Tibial artery (tissue), 4 donors: ENCODE results near the gene RAD54L.
"Not testable (repeated sequence)": the region's sequence is repeated elsewhere in the genome, so short reads cannot be mapped to it uniquely, and the experiment has no call there.

ENCODE experiments used
- DNase-seq, 2 donors: peaks; one replicate each; pipeline ENCODE4 v3.0.0-alpha.2; 2019
- H3K27ac ChIP-seq, 2 donors: fragments of 200-600 bp; sonication (generic) in 1 of 2; 1 replicate in 1 of 2; 2 replicates in 1 of 2; pipeline ENCODE4 v1.5.1; 2018 to 2019; ENCODE audit warnings: mild to moderate bottlenecking in 1 of 2
- H3K27me3 ChIP-seq, 2 donors: fragments of 200-600 bp; sonication (generic) in 1 of 2; one replicate each; pipeline versions ENCODE4 v1.5.1 to v1.6.0; 2016 to 2019
- H3K36me3 ChIP-seq, 3 donors: fragments of 200-600 bp; sonication (generic) in 2 of 3; one replicate each; pipeline ENCODE4 v1.5.1; 2016 to 2019; ENCODE audit warnings: mild to moderate bottlenecking in 2 of 3
- H3K4me1 ChIP-seq, 4 donors: fragments of 200-600 bp; sonication (generic) in 2 of 4; 1 replicate in 3 of 4; 2 replicates in 1 of 4; pipeline ENCODE4 v1.5.1; 2016 to 2019
- H3K4me3 ChIP-seq, 2 donors: fragments of 200-600 bp; sonication (generic) in 1 of 2; 1 replicate in 1 of 2; 2 replicates in 1 of 2; pipeline ENCODE4 v1.5.1; 2018 to 2019; ENCODE audit warnings: mild to moderate bottlenecking in 2 of 2
- H3K9me3 ChIP-seq, 3 donors: fragments of 200-600 bp; sonication (generic) in 1 of 3; one replicate each; pipeline ENCODE4 v1.5.1; 2016 to 2019
- intact Hi-C: fragments of 100-400 bp; cut with DNase I; formaldehyde crosslinking; loops from one replicate; pipeline ENCODE4 v1.15.0; 2023; ENCODE audit warnings: low total_unique reads
- TF ChIP-seq, protein P1 (sequence below), 2 experiments: fragments of 200-600 bp in 1 of 2; fragments of 450-650 bp in 1 of 2; IDR thresholded peaks; one replicate each; pipeline ENCODE4 v1.5.1; 2017 to 2019; ENCODE audit warnings: antibody characterized with exemption in 2 of 2, mild to moderate bottlenecking in 1 of 2, moderate library complexity in 1 of 2

The RAD54L gene

GRCh38 chr1:46218443-46218842 is 29.1 kb upstream of the RAD54L start:
- no peak overlapping the region for H3K27ac ChIP-seq
- no peaks in the 10 kb centered on the region for H3K27me3 ChIP-seq
- intact Hi-C loops = no loop called here
- TF ChIP-seq, protein P1, sequence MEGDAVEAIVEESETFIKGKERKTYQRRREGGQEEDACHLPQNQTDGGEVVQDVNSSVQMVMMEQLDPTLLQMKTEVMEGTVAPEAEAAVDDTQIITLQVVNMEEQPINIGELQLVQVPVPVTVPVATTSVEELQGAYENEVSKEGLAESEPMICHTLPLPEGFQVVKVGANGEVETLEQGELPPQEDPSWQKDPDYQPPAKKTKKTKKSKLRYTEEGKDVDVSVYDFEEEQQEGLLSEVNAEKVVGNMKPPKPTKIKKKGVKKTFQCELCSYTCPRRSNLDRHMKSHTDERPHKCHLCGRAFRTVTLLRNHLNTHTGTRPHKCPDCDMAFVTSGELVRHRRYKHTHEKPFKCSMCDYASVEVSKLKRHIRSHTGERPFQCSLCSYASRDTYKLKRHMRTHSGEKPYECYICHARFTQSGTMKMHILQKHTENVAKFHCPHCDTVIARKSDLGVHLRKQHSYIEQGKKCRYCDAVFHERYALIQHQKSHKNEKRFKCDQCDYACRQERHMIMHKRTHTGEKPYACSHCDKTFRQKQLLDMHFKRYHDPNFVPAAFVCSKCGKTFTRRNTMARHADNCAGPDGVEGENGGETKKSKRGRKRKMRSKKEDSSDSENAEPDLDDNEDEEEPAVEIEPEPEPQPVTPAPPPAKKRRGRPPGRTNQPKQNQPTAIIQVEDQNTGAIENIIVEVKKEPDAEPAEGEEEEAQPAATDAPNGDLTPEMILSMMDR (IDR thresholded peaks at IDR 0.05) = no peak
- H3K36me3 ChIP-seq = peaks cover 0 to 24% (median 19%) of the 10 kb centered on the region in 3 donors
- DNase-seq = no peak
- no peak overlapping the region for H3K4me3 ChIP-seq
- no peaks in the 10 kb centered on the region for H3K4me1 ChIP-seq
- H3K9me3 ChIP-seq = no peaks in the 10 kb centered on the region

DNA sequence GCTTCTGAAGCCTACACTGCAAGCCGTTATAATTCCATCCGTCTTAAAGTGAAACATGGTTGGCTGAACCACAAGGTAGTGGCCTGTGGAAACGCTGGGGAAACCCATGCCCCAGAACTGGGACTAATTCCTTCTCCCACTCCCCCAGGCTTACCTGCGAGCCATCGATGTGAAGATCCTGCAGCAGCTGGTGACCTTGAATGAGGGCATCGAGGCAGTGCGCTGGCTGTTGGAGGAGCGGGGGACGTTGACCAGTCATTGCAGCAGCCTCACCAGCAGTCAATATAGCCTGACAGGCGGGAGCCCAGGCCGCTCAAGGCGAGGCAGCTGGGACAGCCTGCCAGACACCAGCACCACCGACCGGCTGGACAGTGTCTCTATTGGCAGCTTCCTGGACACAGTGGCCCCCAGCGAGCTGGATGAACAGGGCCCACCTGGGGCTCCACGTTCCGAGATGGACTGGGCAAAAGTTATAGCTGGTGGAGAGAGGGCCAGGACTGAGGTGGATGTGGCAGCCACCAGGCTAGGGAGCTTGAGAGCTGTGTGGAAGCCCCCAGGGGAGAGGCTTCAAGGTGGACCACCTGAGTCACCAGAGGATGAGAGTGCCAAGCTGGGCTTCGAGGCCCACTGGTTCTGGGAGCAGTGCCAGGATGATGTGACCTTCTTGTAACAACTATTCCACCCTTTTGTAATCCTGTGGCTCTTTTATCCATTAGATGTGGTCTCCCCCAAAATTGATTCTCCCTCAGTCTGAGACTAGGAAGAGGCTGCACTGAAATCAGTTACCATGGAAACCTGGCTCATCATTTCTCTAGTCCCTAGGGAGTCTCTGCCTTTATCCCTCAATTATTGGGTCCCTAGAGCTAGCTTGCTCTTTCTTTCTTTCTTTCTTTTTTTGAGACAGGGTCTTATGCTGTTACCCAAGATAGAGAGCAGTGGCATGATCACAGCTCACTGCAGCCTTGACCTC is 27.7 kb upstream of the RAD54L start:
- Histone ChIP-seq H3K9me3 (no peaks in the 10 kb centered on the region), H3K27ac (no peak overlapping the region), H3K36me3 (peaks cover 0 to 24% (median 19%) of the 10 kb centered on the region in 3 donors), H3K4me3 (no peak overlapping the region), H3K4me1 (peaks cover 0 to 3% (median 0%) of the 10 kb centered on the region in 4 donors), H3K27me3 (no peaks in the 10 kb centered on the region)
- TF ChIP-seq, protein P1 (IDR thresholded peaks at IDR 0.05) = no peak
- intact Hi-C loops = no loop called here
- no peak for DNase-seq

- no peak for DNase-seq
- intact Hi-C loops = no loop called here
- H3K9me3 ChIP-seq = no peaks in the 10 kb centered on the region
- H3K36me3 ChIP-seq = peaks cover 0 to 24% (median 19%) of the 10 kb centered on the region in 3 donors
- H3K27me3 ChIP-seq = no peaks in the 10 kb centered on the region
- TF ChIP-seq, protein P1 (IDR thresholded peaks at IDR 0.05) = no peak
- peaks cover 0 to 3% (median 0%) of the 10 kb centered on the region in 4 donors for H3K4me1 ChIP-seq
- no peak overlapping the region for H3K4me3 ChIP-seq
- no peak overlapping the region for H3K27ac ChIP-seq
These were observed 26.8 kb upstream of the RAD54L start for GRCh38 chr1:46220808-46221207.

GRCh38 chr1:46221749-46222148 is 25.8 kb upstream of the RAD54L start:
- TF ChIP-seq, protein P1 (IDR thresholded peaks at IDR 0.05) = no peak
- Histone ChIP-seq H3K27ac (no peak overlapping the region), H3K27me3 (no peaks in the 10 kb centered on the region), H3K9me3 (no peaks in the 10 kb centered on the region), H3K4me3 (no peak overlapping the region), H3K36me3 (peaks cover 0 to 24% (median 19%) of the 10 kb centered on the region in 3 donors), H3K4me1 (peaks cover 0 to 3% (median 0%) of the 10 kb centered on the region in 4 donors)
- DNase-seq = no peak
- intact Hi-C loops = no loop called here

- H3K27ac ChIP-seq, intact Hi-C loops, H3K9me3 ChIP-seq: not testable (repeated sequence)
These were observed 24.5 kb upstream of the RAD54L start for GRCh38 chr1:46223055-46223454.

GRCh38 chr1:46223472-46223943 is 24.1 kb upstream of the RAD54L start:
- intact Hi-C loops = no loop called here
- Histone ChIP-seq H3K4me3 (no peak overlapping the region), H3K4me1 (peaks cover 0 to 3% (median 0%) of the 10 kb centered on the region in 4 donors), H3K9me3 (no peaks in the 10 kb centered on the region), H3K27ac (no peak overlapping the region), H3K36me3 (peaks cover 0 to 24% (median 19%) of the 10 kb centered on the region in 3 donors), H3K27me3 (no peaks in the 10 kb centered on the region)
- peak; percentile 49 to 76 for DNase-seq
- TF ChIP-seq, protein P1 (IDR thresholded peaks at IDR 0.05) = peak; percentile 89 to 92

More at GRCh38 chr1:46223055-46223454, 24.5 kb upstream of the RAD54L start:
- H3K4me3 ChIP-seq, H3K27me3 ChIP-seq, H3K4me1 ChIP-seq, DNase-seq: not testable (repeated sequence)
- H3K36me3 ChIP-seq = peaks cover 0 to 24% (median 19%) of the 10 kb centered on the region in 3 donors
